ENCODE measurements around the gene SH3RF3.

DNA sequence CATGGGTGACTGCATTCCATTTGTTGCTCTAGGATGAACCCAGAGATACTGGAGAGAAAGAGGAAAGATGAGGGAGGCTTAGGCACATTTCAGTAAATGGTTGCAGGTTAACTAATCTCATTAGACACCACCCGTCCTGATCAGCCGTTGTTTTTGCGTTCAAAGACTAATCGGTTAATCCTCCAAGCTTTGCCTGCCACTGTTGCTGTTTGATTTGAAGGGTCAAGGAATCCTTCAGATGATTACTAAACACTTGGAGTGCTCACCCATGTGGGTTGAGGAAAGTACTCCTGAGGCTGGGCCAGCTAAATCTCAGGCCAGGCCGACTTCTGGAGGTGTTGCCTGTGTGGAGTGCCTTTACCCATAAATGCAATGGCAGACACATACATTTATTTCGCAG, 8.6 kb downstream of the SH3RF3 start:
- TF ChIP-seq POLR2A (IDR thresholded peaks at IDR 0.05), result no peak
- TF ChIP-seq, protein P1, sequence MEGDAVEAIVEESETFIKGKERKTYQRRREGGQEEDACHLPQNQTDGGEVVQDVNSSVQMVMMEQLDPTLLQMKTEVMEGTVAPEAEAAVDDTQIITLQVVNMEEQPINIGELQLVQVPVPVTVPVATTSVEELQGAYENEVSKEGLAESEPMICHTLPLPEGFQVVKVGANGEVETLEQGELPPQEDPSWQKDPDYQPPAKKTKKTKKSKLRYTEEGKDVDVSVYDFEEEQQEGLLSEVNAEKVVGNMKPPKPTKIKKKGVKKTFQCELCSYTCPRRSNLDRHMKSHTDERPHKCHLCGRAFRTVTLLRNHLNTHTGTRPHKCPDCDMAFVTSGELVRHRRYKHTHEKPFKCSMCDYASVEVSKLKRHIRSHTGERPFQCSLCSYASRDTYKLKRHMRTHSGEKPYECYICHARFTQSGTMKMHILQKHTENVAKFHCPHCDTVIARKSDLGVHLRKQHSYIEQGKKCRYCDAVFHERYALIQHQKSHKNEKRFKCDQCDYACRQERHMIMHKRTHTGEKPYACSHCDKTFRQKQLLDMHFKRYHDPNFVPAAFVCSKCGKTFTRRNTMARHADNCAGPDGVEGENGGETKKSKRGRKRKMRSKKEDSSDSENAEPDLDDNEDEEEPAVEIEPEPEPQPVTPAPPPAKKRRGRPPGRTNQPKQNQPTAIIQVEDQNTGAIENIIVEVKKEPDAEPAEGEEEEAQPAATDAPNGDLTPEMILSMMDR (IDR thresholded peaks at IDR 0.05), result no peak
